Muscle of leg (tissue), 11 donors: ENCODE measurements around the gene POLR2J. TPM values are rescaled to one million over a fixed set of nuclear protein-coding genes. Genes with fewer than 3 reads are reported as not detected.
A peak's percentile ranks its signal among the peaks of the same experiment; 100 is the strongest.

Experiments used
- DNase-seq: peaks from one replicate; pipeline ENCODE4 v3.0.0; 2013
- H3K27ac ChIP-seq: one replicate; pipeline ENCODE4 v1.5.1; 2013; ENCODE audit warnings: mild to moderate bottlenecking, low read length, control low read depth
- H3K27me3 ChIP-seq: one replicate; pipeline ENCODE4 v1.6.1; 2013; ENCODE audit warnings: low read length; ENCODE audit not compliant: control insufficient read depth, insufficient read depth
- H3K36me3 ChIP-seq: one replicate; pipeline ENCODE4 v1.6.1; 2013; ENCODE audit warnings: low read length; ENCODE audit not compliant: control insufficient read depth, insufficient read depth
- H3K4me1 ChIP-seq: one replicate; pipeline ENCODE4 v1.6.1; 2013; ENCODE audit warnings: low read length; ENCODE audit not compliant: control insufficient read depth, insufficient read depth
- H3K4me3 ChIP-seq: one replicate; pipeline ENCODE4 v1.5.1; 2013; ENCODE audit warnings: low read length, control low read depth
- H3K9me3 ChIP-seq: replicated peaks from 2 replicates; pipeline ENCODE4 v1.6.1; 2013; ENCODE audit warnings: low read depth, low read length; ENCODE audit not compliant: control insufficient read depth
- WGBS: methylation state at CpG from one replicate; pipeline ENCODE4 v1.1.5; 2013; ENCODE audit warnings: missing lambda C conversion rate; ENCODE audit not compliant: insufficient coverage; 5-methylcytosine and 5-hydroxymethylcytosine counted together
- polyA plus RNA-seq, 8 donors: library from polyadenylated mRNA; unstranded; fragments of 120-200 nt; gene quantifications; one replicate each; pipeline versions ENCODE4 v1.2.1 to v1.2.3, GENCODE V29; 2013; ENCODE audit warnings: inconsistent platforms in 1 of 8, low replicate concordance in 1 of 8; ENCODE audit not compliant: insufficient read length in 8 of 8, insufficient read depth in 1 of 8
- total RNA-seq: library from RNA; stranded (reverse); fragments of 120-200 nt; gene quantifications from one replicate; pipeline ENCODE4 v1.2.4, GENCODE V29; 2013

The POLR2J gene
- total and polyA plus RNA-seq, 9 donors, result 29.8 to 45.7 (median 34.9) TPM

DNA sequence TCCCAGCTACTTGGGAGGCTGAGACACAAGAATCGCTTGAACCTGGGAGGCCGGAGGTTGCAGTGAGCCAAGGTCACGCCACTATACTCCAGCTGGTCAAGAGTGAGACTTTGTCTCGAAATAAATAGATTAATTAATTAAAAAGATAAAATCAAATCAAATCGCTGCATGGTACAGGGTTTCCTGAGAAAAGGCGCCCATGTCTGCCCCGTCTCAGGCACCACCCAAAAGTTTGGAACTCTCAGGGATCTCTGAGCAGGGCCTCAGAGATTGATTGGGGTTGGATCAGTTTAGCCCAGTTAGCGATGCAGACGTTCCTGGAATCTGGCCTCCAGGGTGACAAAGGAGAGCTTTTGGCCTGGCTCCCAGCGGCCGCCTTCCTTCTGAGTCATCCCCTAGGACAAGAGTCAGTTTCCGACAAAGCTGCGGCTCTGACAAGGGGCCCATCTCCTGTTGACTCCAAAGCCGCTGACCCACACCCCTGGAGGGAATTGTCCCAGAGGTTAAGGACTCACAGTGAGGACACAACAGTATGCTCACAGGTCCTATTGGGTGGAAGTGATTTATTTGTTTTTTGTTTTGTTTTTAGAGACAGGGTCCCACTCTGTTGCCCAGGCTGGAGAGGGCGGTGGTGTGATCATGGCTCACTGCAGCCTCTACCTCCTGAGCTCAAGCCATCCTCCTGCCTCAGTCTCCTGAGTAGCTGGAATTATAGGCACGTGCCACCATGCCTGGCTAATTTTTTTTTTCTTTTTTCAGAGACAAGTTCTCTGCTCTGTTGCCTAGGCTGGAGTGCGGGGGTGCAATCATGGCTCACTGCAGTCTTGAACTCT, 38.5 kb downstream of the POLR2J start:
- H3K27me3 ChIP-seq, result no peaks in the 10 kb centered on the region
- peak; percentile 54 for DNase-seq
- no peaks in the 10 kb centered on the region for H3K9me3 ChIP-seq
- WGBS, result 48% methylated on average over 10 of the region's 17 CpGs
- H3K27ac ChIP-seq, result no peak overlapping the region
- peaks cover 9% of the 10 kb centered on the region for H3K4me1 ChIP-seq
- peaks cover 21% of the 10 kb centered on the region for H3K36me3 ChIP-seq
- no peak overlapping the region for H3K4me3 ChIP-seq

DNA sequence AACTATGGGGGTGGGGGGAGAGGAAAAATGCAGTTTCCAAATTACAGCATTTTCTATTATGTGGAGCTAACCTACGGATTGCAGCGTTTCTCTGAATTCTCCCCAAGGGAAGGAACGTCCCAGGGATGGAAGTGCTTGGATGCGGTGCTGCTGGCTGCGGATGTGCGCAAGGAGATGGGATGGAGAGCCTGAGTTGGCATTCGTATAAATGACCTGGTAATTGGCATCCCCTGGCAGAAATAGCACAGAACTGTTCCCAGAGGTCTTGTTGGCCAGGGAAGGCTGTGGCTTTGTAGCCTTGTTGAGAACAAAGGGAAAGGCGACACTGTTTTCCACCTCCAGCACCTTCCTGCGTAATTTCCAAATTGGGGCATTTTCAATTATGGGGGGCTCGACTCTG, 42.6 kb downstream of the POLR2J start:
- WGBS, result 84% methylated on average over 6 of the region's 10 CpGs

DNA sequence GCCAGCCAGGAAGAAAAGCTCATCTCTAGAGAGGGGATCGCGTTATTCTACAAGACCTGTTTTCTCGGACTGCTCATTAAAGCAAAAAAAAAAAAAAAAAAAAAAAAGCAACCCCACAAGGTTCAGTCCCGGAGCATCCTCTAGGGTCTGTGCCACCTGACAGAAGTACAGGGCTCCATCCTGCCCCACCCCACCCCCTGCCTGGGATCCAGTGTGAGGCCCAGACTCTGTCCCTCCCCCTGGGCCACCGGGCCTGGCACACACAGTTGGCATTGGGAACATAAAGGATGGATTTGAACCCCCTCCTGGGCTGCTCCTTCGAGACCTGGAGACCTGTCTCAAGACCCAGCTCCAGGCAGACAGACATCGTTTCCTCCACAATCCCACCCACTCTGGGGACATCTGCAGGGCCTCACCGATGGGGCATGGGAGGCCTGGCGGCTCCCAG, 44.7 kb downstream of the POLR2J start:
- Histone ChIP-seq H3K27me3 (no peaks in the 10 kb centered on the region), H3K27ac (peak overlapping the region; percentile 59), H3K36me3 (peaks cover 4% of the 10 kb centered on the region), H3K4me3 (peak overlapping the region; percentile 80), H3K9me3 (no peaks in the 10 kb centered on the region), H3K4me1 (peaks cover 22% of the 10 kb centered on the region)
- 20% methylated on average over 6 of the region's 9 CpGs for WGBS
- peak; percentile 33 for DNase-seq

More for the DNA sequence above, 42.6 kb downstream of the POLR2J start:
- Histone ChIP-seq H3K27me3 (no peaks in the 10 kb centered on the region), H3K27ac (no peak overlapping the region), H3K36me3 (peaks cover 11% of the 10 kb centered on the region), H3K9me3 (no peaks in the 10 kb centered on the region), H3K4me1 (peaks cover 30% of the 10 kb centered on the region), H3K4me3 (no peak overlapping the region)
- no peak for DNase-seq

DNA sequence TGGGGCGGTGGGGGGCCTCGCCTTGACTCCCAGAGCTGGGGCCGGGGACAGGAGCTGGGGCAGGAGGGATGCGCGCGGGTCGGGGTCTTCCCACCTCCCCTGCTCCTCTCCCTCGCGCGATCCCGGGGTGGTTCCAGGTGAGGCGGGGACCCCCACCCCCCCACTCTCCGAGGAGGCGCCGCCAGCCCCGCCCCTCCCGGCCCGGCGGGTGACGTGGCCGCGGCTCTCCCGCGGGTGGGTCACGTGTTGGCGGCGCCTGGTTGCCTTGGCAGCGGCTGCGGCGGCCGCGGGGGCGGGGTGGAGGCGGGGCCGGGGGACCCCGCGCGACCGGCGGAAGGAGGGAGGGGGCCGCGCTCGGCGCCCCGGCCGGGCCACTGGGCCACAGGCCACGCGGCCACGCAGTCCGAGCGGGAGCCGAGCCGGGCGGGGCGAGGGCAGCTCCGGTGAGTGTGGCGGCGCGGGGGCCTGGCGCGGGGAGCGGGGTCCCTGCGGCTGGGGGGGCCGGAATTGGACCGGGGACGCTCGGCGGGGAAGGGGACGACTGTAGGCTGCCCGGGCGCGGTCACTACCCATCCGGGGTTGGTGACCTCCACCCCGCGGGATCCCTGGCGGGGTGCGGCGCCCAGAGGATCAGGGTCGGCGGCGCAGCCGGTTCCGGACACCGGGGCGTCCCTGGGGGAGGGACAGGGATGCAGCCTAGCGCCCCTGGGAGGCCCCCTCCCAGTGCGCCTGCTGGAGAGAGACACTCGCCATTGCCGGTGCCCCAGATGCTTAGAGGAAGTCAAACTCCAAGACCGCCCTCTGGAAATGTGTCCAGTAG, 45.3 kb downstream of the POLR2J start, which contains the start of gene ORAI2:
TSS of gene ORAI2 (plus strand) at position 357 of the 820 bp plus-strand sequence. CDS start 5,382 bp downstream, outside the sequence.
- peaks cover 22% of the 10 kb centered on the region for H3K4me1 ChIP-seq
- peak within 1 kb of the TSS; percentile 65 for H3K27ac ChIP-seq
- DNase-seq, result peak; percentile 88
- WGBS, result under 1% methylated on average over 58 of the region's 90 CpGs
- H3K36me3 ChIP-seq, result no peaks in the 10 kb centered on the region
- no peaks in the 10 kb centered on the region for H3K9me3 ChIP-seq
- peak within 1 kb of the TSS; percentile 80 for H3K4me3 ChIP-seq
- no peaks in the 10 kb centered on the region for H3K27me3 ChIP-seq

DNA sequence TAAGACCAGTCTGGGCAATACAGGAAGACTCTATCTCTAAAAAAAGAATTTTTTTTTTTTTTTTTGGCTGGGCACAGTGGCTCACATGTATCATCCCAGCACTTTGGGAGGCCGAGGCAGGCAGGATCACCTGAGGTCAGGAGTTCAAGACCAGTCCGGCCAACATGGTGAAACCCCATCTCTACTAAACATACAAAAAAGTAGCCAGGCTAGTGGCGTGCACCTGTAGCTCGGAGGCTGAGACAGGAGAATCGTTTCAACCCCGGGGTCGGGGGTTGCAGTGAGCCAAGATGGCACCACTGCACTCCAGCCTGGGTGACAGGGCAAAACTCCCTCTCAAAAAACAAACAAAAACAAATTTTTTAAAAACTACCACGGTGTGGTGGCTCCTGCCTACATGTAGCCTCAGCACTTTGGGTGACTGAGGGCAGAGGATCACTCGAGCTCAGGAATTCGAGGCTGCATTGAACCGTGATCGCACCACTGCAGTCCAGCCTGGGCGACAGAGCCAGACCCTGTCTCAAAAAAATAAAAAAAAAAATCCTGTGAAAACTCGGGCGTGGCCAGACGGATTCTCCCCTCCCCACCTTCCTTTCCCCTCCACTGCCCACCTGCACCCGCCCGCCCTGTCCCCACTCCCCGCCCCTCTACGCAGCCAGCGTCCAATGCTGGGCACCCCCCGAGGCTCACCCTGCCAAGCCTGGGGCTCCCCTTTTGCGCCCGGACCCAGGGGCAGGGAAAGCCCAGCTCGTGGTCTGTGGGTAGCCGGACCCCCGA, 46.1 kb downstream of the POLR2J start:
- Histone ChIP-seq H3K36me3 (peaks cover 1% of the 10 kb centered on the region), H3K4me1 (peaks cover 22% of the 10 kb centered on the region), H3K27ac (peak overlapping the region; percentile 65), H3K9me3 (no peaks in the 10 kb centered on the region), H3K27me3 (no peaks in the 10 kb centered on the region), H3K4me3 (peak overlapping the region; percentile 66)
- no peak for DNase-seq
- 17% methylated on average over 18 of the region's 27 CpGs for WGBS

GRCh38 chr7:102431617-102432298, 47.0 kb downstream of the POLR2J start:
- Histone ChIP-seq H3K4me1 (peaks cover 24% of the 10 kb centered on the region), H3K27ac (peak overlapping the region; percentile 62), H3K4me3 (no peak overlapping the region)

DNA sequence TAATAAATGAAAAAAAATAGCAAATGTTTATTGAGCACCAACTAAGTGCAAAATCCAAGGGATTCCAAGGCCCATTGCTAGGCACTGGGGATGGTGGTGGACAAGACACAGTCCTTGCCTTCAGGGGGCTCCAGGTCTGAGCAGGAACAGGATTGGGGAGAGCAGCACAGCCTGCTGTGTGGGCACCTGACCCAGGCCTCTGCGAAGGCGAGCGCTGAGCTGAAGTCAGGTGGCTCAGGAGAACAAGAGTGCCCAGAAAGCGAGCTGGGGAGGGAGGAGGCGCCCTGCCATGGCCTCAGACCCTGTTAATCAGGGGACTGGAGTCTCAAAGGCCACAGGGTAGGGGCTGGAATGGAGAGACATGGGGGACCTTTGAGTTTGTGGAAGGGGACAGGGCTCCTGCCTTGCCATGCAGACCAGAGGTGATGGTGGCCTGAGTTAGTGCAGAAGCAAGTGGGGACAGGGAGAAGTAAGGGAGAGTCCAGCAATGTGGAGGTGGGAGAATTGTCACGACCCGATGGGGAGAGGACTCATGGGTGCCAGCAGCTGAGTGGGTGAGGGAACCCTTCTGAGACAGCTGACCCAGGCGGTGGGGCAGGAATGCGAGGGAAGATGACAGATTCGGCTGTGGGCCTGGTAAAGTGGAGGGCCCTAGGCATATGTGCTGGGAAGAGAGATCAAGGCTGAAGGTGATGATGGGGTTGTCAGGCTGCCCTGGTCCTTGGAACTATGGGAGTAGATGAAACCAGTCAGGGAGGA, 49.4 kb downstream of the POLR2J start:
- no peak for DNase-seq
- H3K27ac ChIP-seq, result no peak overlapping the region
- 92% methylated on average over 10 of the region's 10 CpGs for WGBS
- no peak overlapping the region for H3K4me3 ChIP-seq
- H3K36me3 ChIP-seq, result peaks cover 35% of the 10 kb centered on the region
- H3K9me3 ChIP-seq, result no peaks in the 10 kb centered on the region
- H3K27me3 ChIP-seq, result no peaks in the 10 kb centered on the region
- peaks cover 41% of the 10 kb centered on the region for H3K4me1 ChIP-seq

More at GRCh38 chr7:102431617-102432298, 47.0 kb downstream of the POLR2J start:
- H3K27me3 ChIP-seq, result no peaks in the 10 kb centered on the region
- DNase-seq, result peak; percentile 69
- H3K9me3 ChIP-seq, result no peaks in the 10 kb centered on the region
- 20% methylated on average over 14 of the region's 17 CpGs for WGBS
- peaks cover 10% of the 10 kb centered on the region for H3K36me3 ChIP-seq

DNA sequence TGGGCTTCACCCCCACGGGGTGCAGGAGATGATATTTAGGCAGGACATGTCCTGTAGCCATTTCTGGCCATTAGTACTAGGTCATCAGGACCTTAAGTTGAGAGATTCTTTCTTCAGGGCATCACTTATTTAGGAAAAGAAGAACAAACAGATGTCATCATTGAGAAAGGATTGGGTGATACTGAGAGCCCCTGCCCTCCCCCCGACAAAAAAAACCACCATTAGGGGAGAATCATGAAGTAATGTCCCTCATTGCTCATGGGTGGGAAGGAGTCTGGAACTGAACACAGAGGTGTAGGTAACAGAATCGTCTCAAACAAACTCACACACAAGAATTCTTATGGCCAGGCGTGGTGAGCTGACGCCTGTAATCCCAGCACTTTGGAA, 51.7 kb downstream of the POLR2J start:
- no peak overlapping the region for H3K4me3 ChIP-seq
- H3K36me3 ChIP-seq, result peaks cover 50% of the 10 kb centered on the region
- no peaks in the 10 kb centered on the region for H3K27me3 ChIP-seq
- H3K27ac ChIP-seq, result peak overlapping the region; percentile 85
- no peaks in the 10 kb centered on the region for H3K9me3 ChIP-seq
- no CpG with 5 or more reads among the region's 5 CpGs for WGBS
- DNase-seq, result no peak
- H3K4me1 ChIP-seq, result peaks cover 36% of the 10 kb centered on the region
